ENCODE results near the gene RNU6-1. TPM values are rescaled to one million over a fixed set of nuclear protein-coding genes. Genes with fewer than 3 reads are reported as not detected.

Gene RNU6-1
- total RNA-seq, 1 experiment from 2014 or later, result not detected

DNA sequence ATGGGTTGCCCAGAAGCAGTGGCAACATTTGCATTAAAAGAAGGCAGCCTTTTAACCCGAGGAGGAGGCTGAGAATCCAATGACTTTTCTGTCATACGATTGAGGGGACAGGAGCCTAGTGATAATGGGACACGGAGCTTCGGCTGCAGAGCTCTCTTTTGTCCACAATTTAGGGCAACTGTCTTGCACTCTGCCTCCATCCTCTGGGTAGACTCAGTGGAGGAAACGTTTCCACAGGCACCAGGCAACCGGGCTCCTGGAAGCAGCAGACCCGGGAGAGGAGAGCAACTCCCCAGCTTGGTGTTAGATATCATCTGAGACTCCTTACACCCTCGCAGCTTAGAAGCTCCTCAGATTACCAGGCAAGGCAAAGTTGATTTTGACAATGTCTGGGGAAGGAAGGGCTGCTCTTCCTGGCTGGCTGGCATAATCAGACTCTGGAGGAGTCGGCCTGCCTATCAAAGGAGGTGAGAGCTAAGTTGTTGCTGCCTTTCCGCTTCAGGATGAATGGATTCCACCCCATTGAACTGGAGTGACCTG is 43.5 kb upstream of the RNU6-1 start:
- no peak for DNase-seq (ENCODE audit: low spot score)
- peaks cover 35% of the 10 kb centered on the region for H3K4me1 ChIP-seq (ENCODE audit: insufficient read depth, low read length, poor library complexity, severe bottlenecking)
- no peaks in the 10 kb centered on the region for H3K27me3 ChIP-seq (replicated peaks; ENCODE audit: insufficient read depth, low read depth, low read length, poor library complexity)
- ChIA-PET POLR2A (ENCODE audit: low non-redundant PET) (no interaction called here), CTCF (no interaction called here)
- TF ChIP-seq EZH2 (IDR thresholded peaks at IDR 0.05; ENCODE audit: borderline replicate concordance, low read depth, low read length, poor library complexity, severe bottlenecking), result no peak
- TF ChIP-seq, protein P1, sequence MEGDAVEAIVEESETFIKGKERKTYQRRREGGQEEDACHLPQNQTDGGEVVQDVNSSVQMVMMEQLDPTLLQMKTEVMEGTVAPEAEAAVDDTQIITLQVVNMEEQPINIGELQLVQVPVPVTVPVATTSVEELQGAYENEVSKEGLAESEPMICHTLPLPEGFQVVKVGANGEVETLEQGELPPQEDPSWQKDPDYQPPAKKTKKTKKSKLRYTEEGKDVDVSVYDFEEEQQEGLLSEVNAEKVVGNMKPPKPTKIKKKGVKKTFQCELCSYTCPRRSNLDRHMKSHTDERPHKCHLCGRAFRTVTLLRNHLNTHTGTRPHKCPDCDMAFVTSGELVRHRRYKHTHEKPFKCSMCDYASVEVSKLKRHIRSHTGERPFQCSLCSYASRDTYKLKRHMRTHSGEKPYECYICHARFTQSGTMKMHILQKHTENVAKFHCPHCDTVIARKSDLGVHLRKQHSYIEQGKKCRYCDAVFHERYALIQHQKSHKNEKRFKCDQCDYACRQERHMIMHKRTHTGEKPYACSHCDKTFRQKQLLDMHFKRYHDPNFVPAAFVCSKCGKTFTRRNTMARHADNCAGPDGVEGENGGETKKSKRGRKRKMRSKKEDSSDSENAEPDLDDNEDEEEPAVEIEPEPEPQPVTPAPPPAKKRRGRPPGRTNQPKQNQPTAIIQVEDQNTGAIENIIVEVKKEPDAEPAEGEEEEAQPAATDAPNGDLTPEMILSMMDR (conservative IDR thresholded peaks at IDR 0.05; ENCODE audit: low read depth, low read length), result no peak
- no peaks in the 10 kb centered on the region for H3K9me3 ChIP-seq (ENCODE audit: low read depth, low read length, poor library complexity, severe bottlenecking)
- H3K27ac ChIP-seq (ENCODE audit: low read depth, low read length, poor library complexity, severe bottlenecking), result no peak overlapping the region
- intact Hi-C loops (cut with micrococcal nuclease; ENCODE audit: unreplicated experiment), result no loop called here
- no TSS peak for BruUV-seq (replicated peaks)
- H3K36me3 ChIP-seq (ENCODE audit: insufficient read depth, low read length, poor library complexity, severe bottlenecking), result no peaks in the 10 kb centered on the region
- H3K4me3 ChIP-seq (ENCODE audit: low read depth, low read length, poor library complexity, severe bottlenecking), result no peak overlapping the region

DNA sequence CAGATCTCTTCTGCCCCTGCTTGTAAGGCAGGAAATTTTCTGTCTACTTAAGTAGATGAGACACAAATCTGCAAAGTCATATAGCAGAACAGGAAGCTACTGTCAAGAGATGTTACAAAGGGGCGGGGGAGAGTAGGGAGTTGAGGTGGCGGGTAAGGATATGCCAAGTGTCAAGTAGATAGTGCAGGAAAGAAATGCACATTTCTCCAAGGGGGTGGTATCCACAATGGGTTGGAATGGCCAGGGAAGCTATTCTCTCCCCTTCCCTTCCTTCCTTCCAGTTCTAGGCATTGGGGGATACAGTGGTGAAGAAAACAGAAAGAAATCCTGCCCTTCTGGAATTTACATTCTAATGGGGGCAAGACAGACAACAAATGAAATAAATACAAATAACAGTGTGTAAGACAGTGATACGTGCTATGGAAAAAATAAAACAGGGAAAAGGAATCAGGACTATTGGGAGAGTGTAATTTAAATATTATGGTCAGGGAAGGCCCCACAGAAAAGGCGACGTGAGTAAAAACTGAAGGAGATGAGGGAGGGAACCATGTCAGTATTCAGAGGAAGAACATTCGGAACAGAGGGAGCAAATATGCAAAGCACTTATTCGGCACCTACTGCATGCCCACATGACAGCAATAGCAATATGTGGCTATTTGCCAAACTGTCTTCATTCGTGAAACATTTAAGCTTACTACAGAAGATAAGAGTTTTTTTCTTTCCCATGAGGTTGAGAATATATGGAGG is 42.8 kb upstream of the RNU6-1 start:
- no TSS peak for BruUV-seq (replicated peaks)
- H3K9me3 ChIP-seq (ENCODE audit: low read depth, low read length, poor library complexity, severe bottlenecking), result no peaks in the 10 kb centered on the region
- no peaks in the 10 kb centered on the region for H3K36me3 ChIP-seq (ENCODE audit: insufficient read depth, low read length, poor library complexity, severe bottlenecking)
- ChIA-PET CTCF (no interaction called here), POLR2A (ENCODE audit: low non-redundant PET) (no interaction called here)
- no peak overlapping the region for H3K4me3 ChIP-seq (ENCODE audit: low read depth, low read length, poor library complexity, severe bottlenecking)
- peak; percentile 51 for DNase-seq (ENCODE audit: low spot score)
- H3K27me3 ChIP-seq (replicated peaks; ENCODE audit: insufficient read depth, low read depth, low read length, poor library complexity), result no peaks in the 10 kb centered on the region
- H3K27ac ChIP-seq (ENCODE audit: low read depth, low read length, poor library complexity, severe bottlenecking), result no peak overlapping the region
- intact Hi-C loops (cut with micrococcal nuclease; ENCODE audit: unreplicated experiment), result no loop called here
- no peak for TF ChIP-seq EZH2 (IDR thresholded peaks at IDR 0.05; ENCODE audit: borderline replicate concordance, low read depth, low read length, poor library complexity, severe bottlenecking)
- TF ChIP-seq, protein P1 (conservative IDR thresholded peaks at IDR 0.05; ENCODE audit: low read depth, low read length), result no peak
- peaks cover 35% of the 10 kb centered on the region for H3K4me1 ChIP-seq (ENCODE audit: insufficient read depth, low read length, poor library complexity, severe bottlenecking)

DNA sequence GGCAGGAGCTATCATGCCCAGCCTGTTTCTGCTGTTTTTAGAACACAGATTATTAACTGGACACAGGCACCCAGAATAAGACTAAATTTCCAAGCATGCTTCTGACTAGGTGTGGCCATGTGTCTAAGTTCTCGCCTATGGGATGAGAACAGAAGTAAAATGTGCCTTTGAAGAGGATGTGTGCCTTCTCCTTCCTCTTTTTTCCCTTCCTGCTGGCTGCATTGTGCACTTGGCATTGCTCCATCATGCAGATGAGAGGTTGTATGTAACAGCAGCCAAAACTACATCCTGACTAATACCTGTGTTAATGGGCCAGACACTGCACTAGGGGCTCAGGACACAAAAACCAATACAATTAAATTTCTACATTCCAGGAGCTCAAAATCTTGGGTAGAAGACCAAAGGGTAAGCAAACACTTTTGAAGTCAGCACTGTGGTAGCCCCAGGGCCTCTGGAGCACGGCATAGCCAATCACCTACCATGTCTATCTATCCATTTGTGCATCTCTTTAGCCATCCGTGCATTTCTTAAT is 40.9 kb upstream of the RNU6-1 start:
- Histone ChIP-seq H3K4me3 (ENCODE audit: low read depth, low read length, poor library complexity, severe bottlenecking) (no peak overlapping the region), H3K4me1 (ENCODE audit: insufficient read depth, low read length, poor library complexity, severe bottlenecking) (peaks cover 35% of the 10 kb centered on the region), H3K36me3 (ENCODE audit: insufficient read depth, low read length, poor library complexity, severe bottlenecking) (no peaks in the 10 kb centered on the region), H3K9me3 (ENCODE audit: low read depth, low read length, poor library complexity, severe bottlenecking) (no peaks in the 10 kb centered on the region), H3K27me3 (replicated peaks; ENCODE audit: insufficient read depth, low read depth, low read length, poor library complexity) (no peaks in the 10 kb centered on the region), H3K27ac (ENCODE audit: low read depth, low read length, poor library complexity, severe bottlenecking) (no peak overlapping the region)
- intact Hi-C loops (cut with micrococcal nuclease; ENCODE audit: unreplicated experiment), result no loop called here
- ChIA-PET POLR2A (ENCODE audit: low non-redundant PET) (no interaction called here), CTCF (no interaction called here)
- no peak for DNase-seq (ENCODE audit: low spot score)
- BruUV-seq (replicated peaks), result no TSS peak
- TF ChIP-seq, protein P1 (conservative IDR thresholded peaks at IDR 0.05; ENCODE audit: low read depth, low read length), result no peak
- no peak for TF ChIP-seq EZH2 (IDR thresholded peaks at IDR 0.05; ENCODE audit: borderline replicate concordance, low read depth, low read length, poor library complexity, severe bottlenecking)

All from A673 (cell line).